Measurements from ENCODE around the gene DISC1.

DISC1 gene

GRCh38 chr1:231856894-231857293 is 230.3 kb downstream of the DISC1 start:
- DNase-seq (ENCODE audit: low read depth) = no peak
- H3K4me3 ChIP-seq (ENCODE audit: low read length) = no peak overlapping the region
- no peak for TF ChIP-seq CTCF (conservative IDR thresholded peaks at IDR 0.05; ENCODE audit: low read depth, low read length)

- DNase-seq (ENCODE audit: low read depth) = no peak
- TF ChIP-seq CTCF (conservative IDR thresholded peaks at IDR 0.05; ENCODE audit: low read depth, low read length) = no peak
- no peak overlapping the region for H3K4me3 ChIP-seq (ENCODE audit: low read length)
These were observed 231.1 kb downstream of the DISC1 start for GRCh38 chr1:231857609-231858135.

GRCh38 chr1:231860221-231861088 is 233.9 kb downstream of the DISC1 start:
- no peak for DNase-seq (ENCODE audit: low read depth)
- no peak overlapping the region for H3K4me3 ChIP-seq (ENCODE audit: low read length)
- TF ChIP-seq CTCF (conservative IDR thresholded peaks at IDR 0.05; ENCODE audit: low read depth, low read length) = no peak

GRCh38 chr1:231861541-231862481 is 235.2 kb downstream of the DISC1 start:
- H3K4me3 ChIP-seq (ENCODE audit: low read length) = no peak overlapping the region
- no peak for DNase-seq (ENCODE audit: low read depth)
- TF ChIP-seq CTCF (conservative IDR thresholded peaks at IDR 0.05; ENCODE audit: low read depth, low read length) = no peak

GRCh38 chr1:231862611-231863010 is 236.0 kb downstream of the DISC1 start:
- H3K4me3 ChIP-seq (ENCODE audit: low read length) = no peak overlapping the region
- no peak for TF ChIP-seq CTCF (conservative IDR thresholded peaks at IDR 0.05; ENCODE audit: low read depth, low read length)
- no peak for DNase-seq (ENCODE audit: low read depth)

GRCh38 chr1:231865331-231865730 is 238.7 kb downstream of the DISC1 start:
- no peak for TF ChIP-seq CTCF (conservative IDR thresholded peaks at IDR 0.05; ENCODE audit: low read depth, low read length)
- DNase-seq (ENCODE audit: low read depth) = no peak
- no peak overlapping the region for H3K4me3 ChIP-seq (ENCODE audit: low read length)

All from retinal pigment epithelial cell (primary cell).